Mammary epithelial cell (primary cell): ENCODE results near the gene OGFR.

ENCODE experiments used
- CTCF ChIP-seq, 2 donors: IDR thresholded peaks in 1 of 2; conservative IDR thresholded peaks in 1 of 2; 2 replicates each; pipeline ENCODE4 v1.5.1; 2011 to 2012; ENCODE audit warnings: inconsistent platforms in 2 of 2, low read length in 2 of 2, mild to moderate bottlenecking in 2 of 2, control low read depth in 1 of 2, low read depth in 1 of 2; ENCODE audit not compliant: insufficient read depth in 1 of 2; ENCODE audit errors: extremely low read depth in 1 of 2
- EZH2 ChIP-seq: IDR thresholded peaks from 2 replicates; pipeline ENCODE4 v1.6.1; 2012; ENCODE audit warnings: low read length, inconsistent platforms, borderline replicate concordance

- no peak for TF ChIP-seq CTCF (conservative IDR thresholded peaks at IDR 0.05 in 1 of 2, IDR thresholded peaks at IDR 0.05 in 1 of 2; ENCODE audit: extremely low read depth in 1 of 2, insufficient read depth in 1 of 2, low read depth in 1 of 2, low read length in 2 of 2)
- TF ChIP-seq EZH2: no peak
These were observed 44.8 kb downstream of the OGFR start for GRCh38 chr20:62849431-62849830.
